ENCODE measurements around the gene DNAJC5. TPM values are rescaled to one million over a fixed set of nuclear protein-coding genes. Genes with fewer than 3 reads are reported as not detected.

The DNAJC5 gene
- total and polyA plus RNA-seq, 9 of the 15 experiments (the other 6 are each of a cell fraction or from before 2014, with no cell fraction given): 0.95 to 42.8 (median 23.4) TPM

- ChIA-PET POLR2A (no interaction called here), CTCF (ENCODE audit: low intra/inter-chr PET ratio) (no interaction called here)
- Histone ChIP-seq H4K20me1 (replicated peaks; ENCODE audit: control insufficient read depth, insufficient read depth, low read length) (peaks cover 58% of the 10 kb centered on the region), H3K9me1 (ENCODE audit: control insufficient read depth, insufficient read depth, low read length) (peaks cover 18% of the 10 kb centered on the region), H3K27ac (ENCODE audit: extremely low read depth, low read depth, low read length) (no peak overlapping the region), H3K9ac (ENCODE audit: insufficient read depth in 1 of 2, low read depth in 2 of 2, low read length in 2 of 2) (no peak overlapping the region), H3K79me2 (ENCODE audit: control insufficient read depth, insufficient read depth, low read length) (peaks cover 50% of the 10 kb centered on the region), H3K4me1 (replicated peaks in 1 of 2; ENCODE audit: control insufficient read depth in 2 of 2, insufficient read depth in 2 of 2, low read length in 2 of 2) (peaks cover 25 to 90% of the 10 kb centered on the region in 2 experiments), H3K36me3 (ENCODE audit: control insufficient read depth, insufficient read depth, low read length) (peaks cover 70% of the 10 kb centered on the region; the same call in 2 of the 3 replicates), H3K4me2 (ENCODE audit: insufficient read depth, low read length) (no peak overlapping the region), H3K9me3 (replicated peaks; ENCODE audit: control insufficient read depth, insufficient read depth, low read depth, low read length) (no peaks in the 10 kb centered on the region), H3K4me3 (no peak overlapping the region), H2AFZ (ENCODE audit: low read depth, low read length) (no peak overlapping the region), H3K27me3 (ENCODE audit: control insufficient read depth in 2 of 2, insufficient read depth in 2 of 2, low read length in 2 of 2) (no peaks in the 10 kb centered on the region)
- FAIRE-seq: no peak
- BruUV-seq (replicated peaks): no TSS peak
- intact Hi-C loops (cut with micrococcal nuclease): no loop called here
- TF ChIP-seq ATF7 (IDR thresholded peaks at IDR 0.05) (no peak), SOX6 (IDR thresholded peaks at IDR 0.05) (no peak), NEUROD1 (IDR thresholded peaks at IDR 0.05; ENCODE audit: borderline replicate concordance, low read depth, low read length, partially characterized antibody) (no peak), RBM22 (IDR thresholded peaks at IDR 0.05; ENCODE audit: low read depth, low read length, poor library complexity, severe bottlenecking) (peak; percentile 7), CHD4 (IDR thresholded peaks at IDR 0.05; ENCODE audit: insufficient read depth, insufficient replicate concordance, low read depth, low read length, poor library complexity, severe bottlenecking) (no peak)
- TF ChIP-seq, protein P1, sequence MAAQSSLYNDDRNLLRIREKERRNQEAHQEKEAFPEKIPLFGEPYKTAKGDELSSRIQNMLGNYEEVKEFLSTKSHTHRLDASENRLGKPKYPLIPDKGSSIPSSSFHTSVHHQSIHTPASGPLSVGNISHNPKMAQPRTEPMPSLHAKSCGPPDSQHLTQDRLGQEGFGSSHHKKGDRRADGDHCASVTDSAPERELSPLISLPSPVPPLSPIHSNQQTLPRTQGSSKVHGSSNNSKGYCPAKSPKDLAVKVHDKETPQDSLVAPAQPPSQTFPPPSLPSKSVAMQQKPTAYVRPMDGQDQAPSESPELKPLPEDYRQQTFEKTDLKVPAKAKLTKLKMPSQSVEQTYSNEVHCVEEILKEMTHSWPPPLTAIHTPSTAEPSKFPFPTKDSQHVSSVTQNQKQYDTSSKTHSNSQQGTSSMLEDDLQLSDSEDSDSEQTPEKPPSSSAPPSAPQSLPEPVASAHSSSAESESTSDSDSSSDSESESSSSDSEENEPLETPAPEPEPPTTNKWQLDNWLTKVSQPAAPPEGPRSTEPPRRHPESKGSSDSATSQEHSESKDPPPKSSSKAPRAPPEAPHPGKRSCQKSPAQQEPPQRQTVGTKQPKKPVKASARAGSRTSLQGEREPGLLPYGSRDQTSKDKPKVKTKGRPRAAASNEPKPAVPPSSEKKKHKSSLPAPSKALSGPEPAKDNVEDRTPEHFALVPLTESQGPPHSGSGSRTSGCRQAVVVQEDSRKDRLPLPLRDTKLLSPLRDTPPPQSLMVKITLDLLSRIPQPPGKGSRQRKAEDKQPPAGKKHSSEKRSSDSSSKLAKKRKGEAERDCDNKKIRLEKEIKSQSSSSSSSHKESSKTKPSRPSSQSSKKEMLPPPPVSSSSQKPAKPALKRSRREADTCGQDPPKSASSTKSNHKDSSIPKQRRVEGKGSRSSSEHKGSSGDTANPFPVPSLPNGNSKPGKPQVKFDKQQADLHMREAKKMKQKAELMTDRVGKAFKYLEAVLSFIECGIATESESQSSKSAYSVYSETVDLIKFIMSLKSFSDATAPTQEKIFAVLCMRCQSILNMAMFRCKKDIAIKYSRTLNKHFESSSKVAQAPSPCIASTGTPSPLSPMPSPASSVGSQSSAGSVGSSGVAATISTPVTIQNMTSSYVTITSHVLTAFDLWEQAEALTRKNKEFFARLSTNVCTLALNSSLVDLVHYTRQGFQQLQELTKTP (IDR thresholded peaks at IDR 0.05; ENCODE audit: low read depth in 1 of 2, partially characterized antibody in 2 of 2): no peak
- WGBS (ENCODE audit: insufficient coverage, low coverage, missing lambda C conversion rate): 86% methylated on average over 15 of the region's 17 CpGs
- no peak for DNase-seq (ENCODE audit: extremely low read depth in 1 of 4, low spot score in 3 of 4)
- no peak for ATAC-seq
- in situ Hi-C loops (cut with MboI): no loop called here
These were observed 50.2 kb downstream of the DNAJC5 start for GRCh38 chr20:63945031-63945658.
